GM19372 (cell line): ENCODE measurements around the gene ASPG.

ENCODE experiments used
- ATAC-seq: cut with Tn5 transposase; IDR thresholded peaks from one replicate; pipeline ENCODE4 v1.9.1; 2021; ENCODE audit warnings: mild to moderate bottlenecking, low read depth, moderate library complexity; ENCODE audit not compliant: unreplicated experiment

Gene ASPG

GRCh38 chr14:104085032-104085888 is at the start of gene ASPG:
Gene ASPG (plus strand): TSS chr14:104085700. CDS start chr14:104085771, 71 bp downstream.
- ATAC-seq, result no peak

GRCh38 chr14:104036212-104036611 is 49.3 kb upstream of the ASPG start:
- ATAC-seq, result no peak

- ATAC-seq, result no peak
Observed at GRCh38 chr14:104037074-104037473, 48.4 kb upstream of the ASPG start.

GRCh38 chr14:104037903-104038302 is 47.6 kb upstream of the ASPG start:
- no peak for ATAC-seq

- no peak for ATAC-seq
Observed at GRCh38 chr14:104039214-104039613, 46.3 kb upstream of the ASPG start.

- no peak for ATAC-seq
Observed at GRCh38 chr14:104040539-104040938, 45.0 kb upstream of the ASPG start.

GRCh38 chr14:104041430-104042104 is 43.9 kb upstream of the ASPG start:
- no peak for ATAC-seq

GRCh38 chr14:104044016-104044415 is 41.5 kb upstream of the ASPG start:
- no peak for ATAC-seq

- no peak for ATAC-seq
Observed at GRCh38 chr14:104047761-104048160, 37.7 kb upstream of the ASPG start.

- ATAC-seq, result no peak
Observed at GRCh38 chr14:104048758-104049507, 36.6 kb upstream of the ASPG start.

- no peak for ATAC-seq
Observed at GRCh38 chr14:104049576-104050240, 35.8 kb upstream of the ASPG start.

- ATAC-seq, result no peak
Observed at GRCh38 chr14:104051092-104051813, 34.2 kb upstream of the ASPG start.

GRCh38 chr14:104054222-104054905 is 31.1 kb upstream of the ASPG start:
- no peak for ATAC-seq

GRCh38 chr14:104062281-104062680 is 23.2 kb upstream of the ASPG start:
- no peak for ATAC-seq

- ATAC-seq, result no peak
Observed at GRCh38 chr14:104064003-104064402, 21.5 kb upstream of the ASPG start.

- ATAC-seq, result no peak
Observed at GRCh38 chr14:104066279-104066678, 19.2 kb upstream of the ASPG start.

GRCh38 chr14:104066719-104067295 is 18.7 kb upstream of the ASPG start:
- no peak for ATAC-seq

- no peak for ATAC-seq
Observed at GRCh38 chr14:104069541-104069940, 16.0 kb upstream of the ASPG start.

- ATAC-seq, result no peak
Observed at GRCh38 chr14:104072586-104072985, 12.9 kb upstream of the ASPG start.
